Urinary bladder (tissue), 4 donors: ENCODE measurements around the gene MYLK. TPM values are rescaled to one million over a fixed set of nuclear protein-coding genes. Genes with fewer than 3 reads are reported as not detected.

Source experiments
- DNase-seq: peaks from one replicate; pipeline ENCODE4 v3.0.0-alpha.2; 2015; ENCODE audit errors: extremely low spot score
- H3K27ac ChIP-seq: one replicate; pipeline ENCODE4 v1.5.1; 2013; ENCODE audit warnings: low read depth, mild to moderate bottlenecking, moderate library complexity
- H3K36me3 ChIP-seq: one replicate; pipeline ENCODE4 v1.6.1; 2013; ENCODE audit warnings: mild to moderate bottlenecking, moderate library complexity; ENCODE audit not compliant: insufficient read depth
- H3K4me1 ChIP-seq: one replicate; pipeline ENCODE4 v1.6.1; 2013; ENCODE audit warnings: mild to moderate bottlenecking, moderate library complexity; ENCODE audit not compliant: insufficient read depth
- H3K4me3 ChIP-seq: one replicate; pipeline ENCODE4 v1.5.1; 2013; ENCODE audit warnings: low read depth, low read length
- WGBS: extraction: QIAGEN DNeasy Blood & Tissue Kit; methylation state at CpG from one replicate; pipeline ENCODE4 v1.1.7; 2013; 5-methylcytosine and 5-hydroxymethylcytosine counted together
- polyA plus RNA-seq: library from polyadenylated mRNA; stranded (reverse); fragments of 200-250 nt; gene quantifications from one replicate; pipeline ENCODE4 v1.2.3, GENCODE V29; 2013
- small RNA-seq: library from RNA; depleted of rRNA; stranded (forward); fragments of <200 nt; gene quantifications from one replicate; pipeline ENCODE3, GENCODE V24; 2014
- total RNA-seq: library from RNA; depleted of rRNA; stranded (reverse); fragments of >200 nt; gene quantifications from one replicate; pipeline ENCODE4 v1.2.3, GENCODE V29; 2014
- donor health status: healthy with polysubstance abuse.
- donor health status: healthy.

Gene MYLK
- total and polyA plus RNA-seq, 2 donors: 1,524 to 1,651 TPM

- H3K4me3 ChIP-seq: no peak overlapping the region
- 88% methylated on average over 3 of the region's 3 CpGs for WGBS
- DNase-seq: no peak
Observed at GRCh38 chr3:123582315-123582714, 301.8 kb downstream of the MYLK start.

GRCh38 chr3:123576122-123576521 is 308.0 kb downstream of the MYLK start:
- Histone ChIP-seq H3K4me1 (no peaks in the 10 kb centered on the region), H3K36me3 (peaks cover 7% of the 10 kb centered on the region), H3K27ac (no peak overlapping the region), H3K4me3 (no peak overlapping the region)
- WGBS: 93% methylated on average over 3 of the region's 3 CpGs
- no peak for DNase-seq

More at GRCh38 chr3:123582315-123582714, 301.8 kb downstream of the MYLK start:
- no peak overlapping the region for H3K27ac ChIP-seq
- H3K4me1 ChIP-seq: peaks cover 4% of the 10 kb centered on the region
- peaks cover 4% of the 10 kb centered on the region for H3K36me3 ChIP-seq

- H3K36me3 ChIP-seq: peaks cover 3% of the 10 kb centered on the region
- WGBS: 79% methylated on average over 2 of the region's 2 CpGs
- no peak for DNase-seq
- H3K4me3 ChIP-seq: no peak overlapping the region
- H3K27ac ChIP-seq: no peak overlapping the region
- no peaks in the 10 kb centered on the region for H3K4me1 ChIP-seq
Observed at GRCh38 chr3:123571973-123572365, 312.2 kb downstream of the MYLK start.

GRCh38 chr3:123571264-123571972 is 312.7 kb downstream of the MYLK start:
- Histone ChIP-seq H3K36me3 (peaks cover 3% of the 10 kb centered on the region), H3K27ac (no peak overlapping the region), H3K4me1 (no peaks in the 10 kb centered on the region), H3K4me3 (no peak overlapping the region)
- 73% methylated on average over 4 of the region's 4 CpGs for WGBS
- DNase-seq: no peak

GRCh38 chr3:123568875-123569274 is 315.3 kb downstream of the MYLK start:
- DNase-seq: no peak
- Histone ChIP-seq H3K27ac (no peak overlapping the region), H3K36me3 (peaks cover 2% of the 10 kb centered on the region), H3K4me1 (no peaks in the 10 kb centered on the region), H3K4me3 (no peak overlapping the region)

- Histone ChIP-seq H3K4me1 (peaks cover 1% of the 10 kb centered on the region), H3K4me3 (no peak overlapping the region), H3K36me3 (no peaks in the 10 kb centered on the region), H3K27ac (no peak overlapping the region)
- no peak for DNase-seq
- WGBS: 83% methylated on average over 7 of the region's 7 CpGs
Observed at GRCh38 chr3:123568034-123568433, 316.1 kb downstream of the MYLK start.

GRCh38 chr3:123564056-123564455 is 320.1 kb downstream of the MYLK start:
- H3K36me3 ChIP-seq: no peaks in the 10 kb centered on the region
- H3K4me3 ChIP-seq: no peak overlapping the region
- WGBS: 97% methylated on average over 6 of the region's 6 CpGs
- no peak overlapping the region for H3K27ac ChIP-seq
- DNase-seq: no peak
- H3K4me1 ChIP-seq: peaks cover 1% of the 10 kb centered on the region

- no peak overlapping the region for H3K4me3 ChIP-seq
- no peak for DNase-seq
- WGBS: 97% methylated on average over 1 of the region's 1 CpG
- no peaks in the 10 kb centered on the region for H3K36me3 ChIP-seq
- peaks cover 1% of the 10 kb centered on the region for H3K4me1 ChIP-seq
- no peak overlapping the region for H3K27ac ChIP-seq
Observed at GRCh38 chr3:123562547-123562946, 321.6 kb downstream of the MYLK start.

GRCh38 chr3:123561188-123561587 is 322.9 kb downstream of the MYLK start:
- Histone ChIP-seq H3K4me3 (no peak overlapping the region), H3K4me1 (peaks cover 1% of the 10 kb centered on the region), H3K27ac (no peak overlapping the region), H3K36me3 (no peaks in the 10 kb centered on the region)
- WGBS: 72% methylated on average over 2 of the region's 2 CpGs
- no peak for DNase-seq

Small RNA genes within 50 kb of the gene (small RNA-seq; reads per million reads assigned to genes)
- gene RF00392: not detected

Other genes starting within 250 kb of the MYLK start
- 114 TPM for gene CCDC14, start 76.9 kb upstream of the MYLK start, total RNA-seq
- 15.9 TPM for gene CCDC14, start 76.9 kb upstream of the MYLK start, polyA plus RNA-seq
- not detected for gene ROPN1, start 107.8 kb upstream of the MYLK start, total RNA-seq
- not detected for gene ROPN1, start 107.8 kb upstream of the MYLK start, polyA plus RNA-seq
- 25.0 TPM for gene KALRN, start 149.0 kb upstream of the MYLK start, total RNA-seq
- 6.1 TPM for gene KALRN, start 149.0 kb upstream of the MYLK start, polyA plus RNA-seq